Activated B cell treated with CpG ODN at 0.5 μM for 24 hours (primary cell): ENCODE results near the gene MAFB. TPM values are rescaled to one million over a fixed set of nuclear protein-coding genes. Genes with fewer than 3 reads are reported as not detected.

Experiments
- ATAC-seq: fragments of 200-7000 bp; cut with Tn5 transposase; one replicate; pipeline ENCODE4 v1.10.0; 2021; ENCODE audit warnings: low read depth, mild to moderate bottlenecking, moderate library complexity
- CTCF ChIA-PET: fragments of 350-600 bp; sonication (Branson Sonifier 250); formaldehyde crosslinking; loops from one replicate; lab custom pipeline; 2021; ENCODE audit warnings: antibody characterized with exemption; lab: Charles Lee
- POLR2A ChIA-PET: fragments of 350-600 bp; sonication (Branson Sonifier 250); formaldehyde crosslinking; loops from one replicate; lab custom pipeline; 2021; ENCODE audit warnings: antibody characterized with exemption; lab: Charles Lee
- DNase-seq: peaks from one replicate; pipeline ENCODE4 v3.0.0; 2022
- H3K27ac Mint-ChIP-seq: one replicate; pipeline ENCODE4 v1.8.0; 2020; ENCODE audit warnings: mixed read lengths
- H3K27me3 Mint-ChIP-seq: one replicate; pipeline ENCODE4 v1.8.0; 2021; ENCODE audit warnings: mixed read lengths
- H3K36me3 Mint-ChIP-seq: one replicate; pipeline ENCODE4 v1.8.0; 2021; ENCODE audit warnings: low read depth, mixed read lengths
- H3K4me1 Mint-ChIP-seq: one replicate; pipeline ENCODE4 v1.8.0; 2021; ENCODE audit warnings: mixed read lengths
- H3K4me3 Mint-ChIP-seq: one replicate; pipeline ENCODE4 v1.8.0; 2020; ENCODE audit warnings: mild to moderate bottlenecking, mixed read lengths
- H3K9me3 Mint-ChIP-seq: one replicate; pipeline ENCODE4 v1.8.0; 2020; ENCODE audit warnings: mixed read lengths
- CTCF ChIP-seq: fragments of 200-600 bp; IDR thresholded peaks from one replicate; pipeline ENCODE4 v1.8.0; 2022; ENCODE audit warnings: antibody characterized with exemption, mild to moderate bottlenecking
- intact Hi-C: fragments of 100-400 bp; cut with micrococcal nuclease; formaldehyde crosslinking; loops from one replicate; pipeline ENCODE4 v1.15.1; 2024
- total RNA-seq: library from RNA; stranded (reverse); gene quantifications from 2 replicates; pipeline ENCODE4 v1.2.3, GENCODE V29; 2022

The MAFB gene
- total RNA-seq, 1 donor from 2014 or later = 1.1 TPM

- Mint-ChIP-seq H3K4me1 (peaks cover 19% of the 10 kb centered on the region), H3K36me3 (no peaks in the 10 kb centered on the region), H3K4me3 (no peak overlapping the region), H3K27me3 (peaks cover 66% of the 10 kb centered on the region), H3K27ac (no peak overlapping the region), H3K9me3 (no peaks in the 10 kb centered on the region)
- no peak for ATAC-seq
- TF ChIP-seq CTCF = no peak
- POLR2A ChIA-PET = no interaction called here
- DNase-seq = no peak
- intact Hi-C loops = no loop called here
- CTCF ChIA-PET = no interaction called here
Observed at GRCh38 chr20:40686893-40687292, 2.1 kb downstream of the MAFB start.

GRCh38 chr20:40686434-40686882 is 2.6 kb downstream of the MAFB start:
- ChIA-PET CTCF (no interaction called here), POLR2A (no interaction called here)
- H3K4me3 Mint-ChIP-seq = no peak overlapping the region
- ATAC-seq (no peak), DNase-seq (no peak)
- H3K36me3 Mint-ChIP-seq = no peaks in the 10 kb centered on the region
- H3K4me1 Mint-ChIP-seq = peaks cover 19% of the 10 kb centered on the region
- intact Hi-C loops = no loop called here
- H3K27ac Mint-ChIP-seq = no peak overlapping the region
- no peak for TF ChIP-seq CTCF
- H3K27me3 Mint-ChIP-seq = peaks cover 65% of the 10 kb centered on the region
- H3K9me3 Mint-ChIP-seq = no peaks in the 10 kb centered on the region

GRCh38 chr20:40685349-40685748 is 3.7 kb downstream of the MAFB start:
- ChIA-PET POLR2A (interaction anchor here (0.6 kb wide), 1 partner anchor 581 kb away, joined by 3 read pairs; no protein-coding TSS in a partner anchor), CTCF (no interaction called here)
- intact Hi-C loops = no loop called here
- Mint-ChIP-seq H3K4me1 (peaks cover 16% of the 10 kb centered on the region), H3K36me3 (no peaks in the 10 kb centered on the region), H3K27me3 (peaks cover 67% of the 10 kb centered on the region), H3K27ac (no peak overlapping the region), H3K9me3 (no peaks in the 10 kb centered on the region), H3K4me3 (no peak overlapping the region)
- ATAC-seq = no peak
- no peak for TF ChIP-seq CTCF
- no peak for DNase-seq

- ChIA-PET CTCF (no interaction called here), POLR2A (no interaction called here)
- no peak for ATAC-seq
- Mint-ChIP-seq H3K4me3 (no peak overlapping the region), H3K36me3 (no peaks in the 10 kb centered on the region), H3K27ac (no peak overlapping the region), H3K4me1 (peaks cover 6% of the 10 kb centered on the region), H3K9me3 (no peaks in the 10 kb centered on the region), H3K27me3 (peaks cover 68% of the 10 kb centered on the region)
- intact Hi-C loops = no loop called here
- DNase-seq = no peak
- no peak for TF ChIP-seq CTCF
Observed at GRCh38 chr20:40683894-40684268, 5.2 kb downstream of the MAFB start.

GRCh38 chr20:40683221-40683893 is 5.7 kb downstream of the MAFB start:
- no peak for ATAC-seq

More at GRCh38 chr20:40683221-40683893, 5.7 kb downstream of the MAFB start:
- peaks cover 67% of the 10 kb centered on the region for H3K27me3 Mint-ChIP-seq
- no peak overlapping the region for H3K27ac Mint-ChIP-seq
- POLR2A ChIA-PET = no interaction called here
- no peak for DNase-seq
- no peak for TF ChIP-seq CTCF
- no peaks in the 10 kb centered on the region for H3K36me3 Mint-ChIP-seq
- intact Hi-C loops = no loop called here
- H3K4me1 Mint-ChIP-seq = peaks cover 3% of the 10 kb centered on the region
- no peaks in the 10 kb centered on the region for H3K9me3 Mint-ChIP-seq
- CTCF ChIA-PET = no interaction called here
- no peak overlapping the region for H3K4me3 Mint-ChIP-seq
